HG03135 (cell line): ENCODE results near the gene APC.
"Not testable (repeated sequence)": the region's sequence is repeated elsewhere in the genome, so short reads cannot be mapped to it uniquely, and the experiment has no call there.

Experiments
- ATAC-seq: cut with Tn5 transposase; IDR thresholded peaks from one replicate; pipeline ENCODE4 v1.9.1; 2021; ENCODE audit warnings: mild to moderate bottlenecking, moderate library complexity; ENCODE audit not compliant: unreplicated experiment

APC gene

GRCh38 chr5:112848116-112848811 is 110.6 kb downstream of the APC start:
- peak; percentile 97 for ATAC-seq

GRCh38 chr5:112849912-112850311 is 112.2 kb downstream of the APC start:
- ATAC-seq = no peak

GRCh38 chr5:112854651-112855050 is 117.0 kb downstream of the APC start:
- no peak for ATAC-seq

- no peak for ATAC-seq
These were observed 120.2 kb downstream of the APC start for GRCh38 chr5:112857866-112858265.

GRCh38 chr5:112860571-112860928 is 122.9 kb downstream of the APC start:
- ATAC-seq = not testable (repeated sequence)

GRCh38 chr5:112860929-112861637 is 123.4 kb downstream of the APC start, which contains the start of gene SRP19:
Gene SRP19, plus strand, starts transcription at chr5:112861287. Its CDS starts 90 bp downstream, at chr5:112861377.
- peak; percentile 97 for ATAC-seq

GRCh38 chr5:112861638-112861985 is 123.9 kb downstream of the APC start:
- ATAC-seq = no peak

- ATAC-seq = no peak
These were observed 124.4 kb downstream of the APC start for GRCh38 chr5:112862085-112862484.

GRCh38 chr5:112863549-112863948 is 125.9 kb downstream of the APC start:
- ATAC-seq = no peak

- no peak for ATAC-seq
These were observed 127.4 kb downstream of the APC start for GRCh38 chr5:112865128-112865527.

- no peak for ATAC-seq
These were observed 129.1 kb downstream of the APC start for GRCh38 chr5:112866739-112867138.

- ATAC-seq = no peak
These were observed 129.7 kb downstream of the APC start for GRCh38 chr5:112867411-112867810.

- ATAC-seq = peak; percentile 60
These were observed 132.3 kb downstream of the APC start for GRCh38 chr5:112869948-112870347.

GRCh38 chr5:112870966-112871365 is 133.3 kb downstream of the APC start:
- no peak for ATAC-seq

- ATAC-seq = no peak
These were observed 138.7 kb downstream of the APC start for GRCh38 chr5:112876362-112876761.

GRCh38 chr5:112878101-112878500 is 140.4 kb downstream of the APC start:
- ATAC-seq = no peak

GRCh38 chr5:112878760-112879159 is 141.1 kb downstream of the APC start:
- ATAC-seq = no peak

GRCh38 chr5:112880219-112880964 is 142.7 kb downstream of the APC start:
- no peak for ATAC-seq

GRCh38 chr5:112883192-112883591 is 145.5 kb downstream of the APC start:
- no peak for ATAC-seq

- ATAC-seq = no peak
These were observed 147.3 kb downstream of the APC start for GRCh38 chr5:112885001-112885400.

- ATAC-seq = no peak
These were observed 149.3 kb downstream of the APC start for GRCh38 chr5:112886975-112887374.

GRCh38 chr5:112892066-112892465 is 154.4 kb downstream of the APC start:
- ATAC-seq = not testable (repeated sequence)
